Stimulated activated naive CD4-positive, alpha-beta T cell (primary cell): ENCODE measurements around the gene IL17RE.

ENCODE experiments used
- DNase-seq, 6 experiments: peaks; one replicate each; lab custom pipeline; 2025; lab: John Stamatoyannopoulos, UW

Gene IL17RE

DNA sequence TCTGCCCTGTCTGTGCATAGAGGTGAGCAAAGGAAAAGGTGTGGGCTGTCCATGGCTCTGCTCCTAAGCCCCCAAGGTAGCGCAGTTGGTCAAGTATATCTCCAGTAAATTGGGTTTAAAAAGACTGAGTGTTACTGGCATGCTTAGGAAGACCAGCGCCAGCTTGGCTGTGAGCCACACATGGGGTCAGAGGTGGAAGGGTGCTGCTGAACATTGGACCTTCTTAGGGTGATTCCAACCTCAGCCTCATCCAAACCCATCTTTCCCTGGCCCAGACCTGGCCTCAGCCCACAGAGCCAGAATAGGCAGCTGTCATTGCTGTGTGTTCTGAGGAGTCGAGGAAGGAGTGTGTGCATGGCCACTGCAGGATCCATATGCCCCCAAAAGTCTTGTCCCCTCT is 5.6 kb downstream of the IL17RE start:
- DNase-seq, result no peak

DNA sequence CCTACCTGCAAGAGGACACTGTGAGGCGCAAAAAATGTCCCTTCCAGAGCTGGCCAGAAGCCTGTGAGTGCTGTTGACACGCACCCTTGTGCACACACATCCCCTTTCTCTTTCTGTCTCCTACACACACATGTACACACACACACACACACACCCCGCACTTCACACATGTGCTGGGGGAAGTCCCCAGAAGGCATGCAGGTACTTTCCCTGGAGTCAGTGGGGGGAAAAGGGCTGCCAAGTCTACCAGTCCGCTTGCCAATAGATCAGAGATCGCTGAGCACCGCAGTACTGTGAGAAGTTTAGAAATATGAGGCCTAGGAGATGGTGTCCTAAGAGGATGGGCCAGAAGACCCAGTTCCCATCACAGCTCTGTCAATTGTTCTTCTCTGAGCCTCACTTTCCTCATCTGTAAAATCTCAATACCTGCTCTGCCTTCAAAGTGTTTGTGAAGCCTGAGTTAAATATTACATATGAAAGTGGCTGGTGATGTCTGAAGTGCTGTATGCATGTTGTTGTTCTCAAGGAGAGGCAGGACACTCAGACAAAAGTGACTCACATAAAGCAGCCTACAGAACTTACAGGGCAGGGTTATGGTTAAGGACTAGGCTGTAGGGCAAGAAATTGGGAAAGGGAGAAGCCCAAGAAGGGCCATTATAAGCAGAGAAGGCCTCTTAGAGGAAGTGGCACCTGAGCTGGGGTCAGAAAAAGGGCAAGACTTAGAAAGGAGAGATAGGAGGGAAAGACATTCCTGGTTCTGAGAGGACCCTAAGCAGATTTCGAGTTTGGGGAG is 6.8 kb downstream of the IL17RE start:
- DNase-seq, result no peak

DNA sequence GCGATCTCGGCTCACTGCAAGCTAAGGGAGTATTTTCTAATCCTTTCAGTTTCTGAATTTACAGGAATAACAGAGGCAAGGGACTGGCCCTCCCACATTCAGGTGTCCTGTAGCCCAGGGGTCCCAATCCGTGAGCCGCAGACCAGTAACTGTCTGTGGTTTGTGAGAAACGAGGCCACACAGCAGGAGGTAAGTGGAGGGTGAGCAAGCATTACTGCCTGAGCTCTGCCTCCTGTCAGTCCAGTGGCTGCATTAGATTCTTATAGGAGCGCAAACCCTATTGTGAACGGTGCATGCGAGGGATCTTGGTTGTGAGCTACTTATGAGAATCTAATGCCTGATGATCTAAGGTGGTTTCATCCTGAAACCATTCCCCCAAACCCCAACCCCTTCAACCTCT is 9.2 kb downstream of the IL17RE start:
- no peak for DNase-seq

DNA sequence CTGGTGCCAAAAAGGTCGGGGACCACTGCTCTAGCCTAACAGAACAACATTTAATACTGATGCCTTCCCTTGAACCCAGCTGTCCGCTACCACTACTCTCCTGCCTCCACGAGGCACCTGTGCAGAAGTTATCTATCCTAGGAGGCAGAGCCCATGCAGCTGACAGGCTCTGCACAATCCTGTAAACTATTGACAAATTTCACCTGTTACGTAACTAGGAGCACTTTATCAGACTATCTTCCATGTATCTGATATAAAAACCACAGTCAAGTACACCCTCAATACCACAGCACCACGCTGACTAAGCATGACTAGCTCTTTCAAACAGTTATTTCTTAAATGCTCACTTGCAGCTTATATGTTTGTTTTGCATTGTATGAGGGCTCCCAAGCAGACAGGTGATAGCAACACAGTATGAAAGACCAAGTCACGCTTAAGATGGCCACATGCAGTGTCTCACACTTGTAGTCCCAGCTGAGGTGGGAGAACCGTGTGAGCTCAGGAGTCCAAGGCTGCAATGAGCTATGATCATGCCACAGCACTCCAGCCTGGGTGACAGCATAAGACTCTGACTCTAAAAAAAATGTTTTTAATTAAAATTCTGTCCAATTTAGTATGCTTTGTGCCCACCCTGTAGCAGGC is 9.8 kb downstream of the IL17RE start:
- no peak for DNase-seq

DNA sequence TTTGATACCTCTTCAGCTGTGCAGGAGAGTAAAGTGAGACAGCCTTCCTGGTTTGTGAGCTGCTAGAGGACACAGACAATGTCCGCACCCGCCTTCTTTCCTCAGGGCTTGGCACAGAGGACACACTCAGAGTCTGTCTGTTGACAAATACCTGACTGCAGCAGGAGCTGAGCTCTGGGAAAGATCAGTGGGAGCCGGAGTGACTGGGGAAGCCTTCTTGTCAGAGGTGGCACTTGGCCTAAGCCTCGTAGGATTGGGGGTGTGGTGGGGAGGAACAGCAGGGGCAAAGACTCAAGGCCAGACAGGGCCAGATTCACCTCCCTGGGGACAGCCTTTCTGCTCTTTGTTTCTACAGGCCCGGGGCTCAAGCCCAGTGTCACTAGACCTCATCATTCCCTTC is 11.0 kb downstream of the IL17RE start:
- no peak for DNase-seq

DNA sequence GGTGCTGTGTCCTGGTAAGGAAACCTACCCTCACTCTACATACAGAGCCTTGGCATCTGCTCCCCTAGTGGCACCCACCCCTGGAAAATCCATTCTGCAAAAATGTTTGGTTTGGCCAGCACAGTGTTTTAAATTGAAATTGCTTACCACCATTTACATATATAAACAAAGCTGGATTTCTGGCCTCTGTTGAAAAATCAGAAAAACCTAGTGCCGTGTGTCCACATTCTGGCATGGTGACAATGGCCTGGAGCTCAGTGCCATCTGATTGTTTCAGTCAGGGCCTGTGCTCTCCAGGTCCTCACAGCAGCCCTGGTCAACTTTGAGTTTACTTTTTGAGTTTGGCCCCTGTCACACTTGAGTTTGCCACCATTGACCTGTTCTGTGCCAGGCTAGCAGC is 11.4 kb downstream of the IL17RE start:
- no peak for DNase-seq

GRCh38 chr3:9914559-9915253 is 12.1 kb downstream of the IL17RE start:
- DNase-seq, result peak in 2 of 6 experiments; percentile 10 to 28

GRCh38 chr3:9915254-9916141 is 12.8 kb downstream of the IL17RE start:
- DNase-seq, result peak in 4 of 6 experiments; percentile 17 to 31 (median 26)

DNA sequence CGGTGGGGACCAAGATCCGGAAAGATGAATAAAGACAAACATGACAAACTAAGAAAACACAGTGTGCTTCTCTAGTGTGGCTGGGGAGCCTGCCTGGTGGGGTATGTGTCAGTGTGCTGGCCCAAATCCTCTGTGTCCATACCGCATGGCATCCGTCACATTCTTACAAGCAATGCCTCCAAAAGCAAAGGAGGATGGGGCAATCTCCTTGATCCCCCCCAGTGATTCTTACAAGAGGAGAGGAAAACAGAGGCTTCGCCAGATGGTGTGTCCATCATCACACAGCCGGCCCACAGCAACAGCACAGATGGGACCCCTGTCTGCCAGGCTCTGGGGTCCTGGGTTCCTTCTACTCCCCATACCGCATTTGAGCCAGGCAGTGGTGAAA is 13.7 kb downstream of the IL17RE start:
- no peak for DNase-seq

DNA sequence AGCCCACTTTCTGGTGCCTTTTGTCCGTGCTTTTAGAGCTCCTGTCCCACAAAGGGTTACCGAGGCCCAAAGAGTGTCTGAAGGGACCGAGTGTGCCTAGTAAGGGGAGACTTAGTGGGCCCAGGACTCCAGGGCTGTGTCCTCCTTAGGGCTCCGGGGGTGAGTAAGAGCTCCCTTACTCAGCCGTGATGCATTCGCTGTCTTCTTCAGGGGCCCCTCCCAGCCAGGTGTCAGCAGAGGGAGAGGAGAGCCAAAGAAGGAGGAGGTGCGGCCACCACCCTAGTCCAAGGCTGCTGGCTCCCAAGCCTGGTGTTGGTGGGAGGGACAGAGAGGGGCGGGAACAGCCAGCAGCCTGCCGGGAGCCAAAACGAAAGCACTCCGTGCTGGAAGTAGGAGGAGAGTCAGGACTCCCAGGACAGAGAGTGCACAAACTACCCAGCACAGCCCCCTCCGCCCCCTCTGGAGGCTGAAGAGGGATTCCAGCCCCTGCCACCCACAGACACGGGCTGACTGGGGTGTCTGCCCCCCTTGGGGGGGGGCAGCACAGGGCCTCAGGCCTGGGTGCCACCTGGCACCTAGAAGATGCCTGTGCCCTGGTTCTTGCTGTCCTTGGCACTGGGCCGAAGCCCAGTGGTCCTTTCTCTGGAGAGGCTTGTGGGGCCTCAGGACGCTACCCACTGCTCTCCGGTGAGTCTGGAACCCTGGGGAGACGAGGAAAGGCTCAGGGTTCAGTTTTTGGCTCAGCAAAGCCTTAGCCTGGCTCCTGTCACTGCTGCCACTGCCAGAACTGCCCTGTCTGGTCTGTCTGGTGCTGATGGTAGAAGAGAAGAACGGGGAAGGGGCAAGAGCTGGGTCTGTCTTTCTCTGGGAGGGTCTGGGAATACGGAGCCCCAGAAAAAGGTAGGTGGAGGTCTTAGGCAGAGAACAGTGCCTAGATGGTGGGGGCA is 14.4 kb downstream of the IL17RE start, which contains the start of gene IL17RC:
Gene IL17RC, plus strand, starts transcription at position 365 of the 947 bp plus-strand sequence. Its CDS starts 218 bp downstream, at position 583.
- peak in 1 of 6 experiments; percentile 11 for DNase-seq

- DNase-seq, result no peak
Measured at GRCh38 chr3:9917820-9918219, 15.2 kb downstream of the IL17RE start.

- DNase-seq, result no peak
Measured at GRCh38 chr3:9918261-9919038, 15.8 kb downstream of the IL17RE start.

DNA sequence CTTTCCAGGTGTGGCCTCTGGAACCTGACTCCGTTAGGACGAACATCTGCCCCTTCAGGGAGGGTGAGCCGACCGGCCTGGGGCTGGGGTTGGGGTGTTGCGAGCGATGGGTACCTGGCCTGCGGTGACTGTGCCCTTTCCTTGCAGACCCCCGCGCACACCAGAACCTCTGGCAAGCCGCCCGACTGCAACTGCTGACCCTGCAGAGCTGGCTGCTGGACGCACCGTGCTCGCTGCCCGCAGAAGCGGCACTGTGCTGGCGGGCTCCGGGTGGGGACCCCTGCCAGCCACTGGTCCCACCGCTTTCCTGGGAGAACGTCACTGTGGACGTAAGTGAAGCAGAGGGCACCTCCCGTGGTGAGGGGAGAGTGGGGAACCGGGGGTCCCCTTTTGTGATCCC is 25.5 kb downstream of the IL17RE start:
- no peak for DNase-seq

GRCh38 chr3:9930804-9931418 is 28.3 kb downstream of the IL17RE start:
- DNase-seq, result no peak

- no peak for DNase-seq
Measured at GRCh38 chr3:9932535-9932842, 29.8 kb downstream of the IL17RE start.

DNA sequence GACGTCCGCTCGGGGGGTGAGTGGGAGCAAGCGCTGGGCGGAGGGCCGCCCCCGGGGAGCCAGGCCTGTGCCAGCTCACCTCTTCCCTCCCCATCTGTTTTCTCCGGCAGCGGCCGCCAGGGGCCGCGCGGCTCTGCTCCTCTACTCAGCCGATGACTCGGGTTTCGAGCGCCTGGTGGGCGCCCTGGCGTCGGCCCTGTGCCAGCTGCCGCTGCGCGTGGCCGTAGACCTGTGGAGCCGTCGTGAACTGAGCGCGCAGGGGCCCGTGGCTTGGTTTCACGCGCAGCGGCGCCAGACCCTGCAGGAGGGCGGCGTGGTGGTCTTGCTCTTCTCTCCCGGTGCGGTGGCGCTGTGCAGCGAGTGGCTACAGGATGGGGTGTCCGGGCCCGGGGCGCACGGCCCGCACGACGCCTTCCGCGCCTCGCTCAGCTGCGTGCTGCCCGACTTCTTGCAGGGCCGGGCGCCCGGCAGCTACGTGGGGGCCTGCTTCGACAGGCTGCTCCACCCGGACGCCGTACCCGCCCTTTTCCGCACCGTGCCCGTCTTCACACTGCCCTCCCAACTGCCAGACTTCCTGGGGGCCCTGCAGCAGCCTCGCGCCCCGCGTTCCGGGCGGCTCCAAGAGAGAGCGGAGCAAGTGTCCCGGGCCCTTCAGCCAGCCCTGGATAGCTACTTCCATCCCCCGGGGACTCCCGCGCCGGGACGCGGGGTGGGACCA is 30.4 kb downstream of the IL17RE start:
- DNase-seq, result peak; percentile 74 to 89 (median 82)

DNA sequence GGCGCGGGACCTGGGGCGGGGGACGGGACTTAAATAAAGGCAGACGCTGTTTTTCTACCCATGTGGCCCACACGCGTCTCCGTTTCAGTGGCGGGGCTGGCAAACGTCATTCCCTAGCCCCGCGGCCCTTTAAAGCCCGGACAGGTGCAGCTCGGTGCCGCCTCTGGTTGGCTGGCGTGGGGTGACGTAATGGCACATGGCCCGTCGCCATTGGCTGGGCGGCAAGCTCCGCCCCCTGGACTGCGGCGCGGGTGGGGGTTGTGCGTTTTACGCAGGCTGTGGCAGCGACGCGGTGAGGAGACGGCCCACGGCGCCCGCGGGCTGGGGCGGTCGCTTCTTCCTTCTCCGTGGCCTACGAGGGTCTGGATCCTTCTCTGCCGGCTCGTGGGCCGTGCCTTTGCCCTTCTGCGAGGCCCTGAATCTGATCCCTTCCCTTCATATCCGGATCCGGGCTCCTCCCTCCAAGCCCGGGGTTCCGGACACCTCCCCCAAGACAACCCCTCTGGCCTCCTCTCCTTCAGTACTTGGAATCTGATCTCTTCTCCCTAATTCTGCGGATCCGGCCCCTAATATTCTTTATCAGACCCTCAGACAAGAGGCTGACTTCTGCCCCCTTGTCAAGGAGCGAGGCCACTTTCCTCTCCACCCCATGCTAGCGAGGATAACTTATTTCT is 31.1 kb downstream of the IL17RE start, which contains the start of gene CRELD1:
Gene CRELD1, plus strand, starts transcription at position 274 of the 674 bp plus-strand sequence. CDS start 605 bp downstream, outside the sequence.
- peak; percentile 96 to 98 (median 96) for DNase-seq

DNA sequence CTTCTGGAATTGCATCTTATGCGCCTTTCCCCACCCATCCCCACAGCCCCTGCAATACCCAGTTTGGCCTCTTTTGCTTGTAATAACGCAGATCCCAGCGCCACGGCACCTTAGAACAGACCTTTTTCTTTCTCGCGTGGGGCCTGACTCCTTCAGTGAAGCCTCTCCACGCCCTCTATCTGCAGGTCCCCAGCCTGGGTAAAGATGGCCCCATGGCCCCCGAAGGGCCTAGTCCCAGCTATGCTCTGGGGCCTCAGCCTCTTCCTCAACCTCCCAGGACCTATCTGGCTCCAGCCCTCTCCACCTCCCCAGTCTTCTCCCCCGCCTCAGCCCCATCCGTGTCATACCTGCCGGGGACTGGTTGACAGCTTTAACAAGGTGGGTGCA is 31.6 kb downstream of the IL17RE start:
- peak in 3 of 6 experiments; percentile 38 to 52 (median 45) for DNase-seq
